HEK293 (cell line): ENCODE data around the gene OPCML.

Experiments used
- GFI1B ChIP-seq: fragments of 450-650 bp; formaldehyde crosslinking; IDR thresholded peaks from 2 replicates; pipeline ENCODE4 v1.5.1; 2016; ENCODE audit warnings: missing biosample characterization, missing genetic modification characterization
- SP2 ChIP-seq: fragments of 450-650 bp; formaldehyde crosslinking; IDR thresholded peaks from 2 replicates; pipeline ENCODE4 v1.5.1; 2016; ENCODE audit warnings: missing biosample characterization, missing genetic modification characterization
- YY1 ChIP-seq: fragments of 450-650 bp; formaldehyde crosslinking; IDR thresholded peaks from 2 replicates; pipeline ENCODE4 v1.5.1; 2018; ENCODE audit warnings: missing biosample characterization, missing genetic modification characterization
- ZNF121 ChIP-seq: fragments of 450-650 bp; formaldehyde crosslinking; IDR thresholded peaks from 2 replicates; pipeline ENCODE4 v1.5.1; 2016; ENCODE audit warnings: missing biosample characterization, missing genetic modification characterization
- ZNF155 ChIP-seq: fragments of 450-650 bp; formaldehyde crosslinking; IDR thresholded peaks from 2 replicates; pipeline ENCODE4 v1.5.1; 2016; ENCODE audit warnings: missing biosample characterization, missing genetic modification characterization
- ZNF169 ChIP-seq: fragments of 450-650 bp; formaldehyde crosslinking; IDR thresholded peaks from 2 replicates; pipeline ENCODE4 v1.5.1; 2016; ENCODE audit warnings: missing biosample characterization, missing genetic modification characterization
- ZNF239 ChIP-seq: fragments of 450-650 bp; formaldehyde crosslinking; IDR thresholded peaks from 2 replicates; pipeline ENCODE4 v1.5.1; 2016; ENCODE audit warnings: missing biosample characterization, missing genetic modification characterization
- ZNF391 ChIP-seq: fragments of 450-650 bp; formaldehyde crosslinking; IDR thresholded peaks from 2 replicates; pipeline ENCODE4 v1.5.1; 2016; ENCODE audit warnings: low read depth, missing biosample characterization, missing genetic modification characterization, borderline replicate concordance
- ZNF423 ChIP-seq: fragments of 450-650 bp; formaldehyde crosslinking; IDR thresholded peaks from 2 replicates; pipeline ENCODE4 v1.5.1; 2016; ENCODE audit warnings: missing biosample characterization, missing genetic modification characterization
- TF ChIP-seq, protein P1 (sequence below): fragments of 450-650 bp; formaldehyde crosslinking; conservative IDR thresholded peaks from 2 replicates; pipeline ENCODE4 v1.5.1; 2016; ENCODE audit warnings: low read depth, missing biosample characterization, missing genetic modification characterization
- TF ChIP-seq, protein P2 (sequence below): fragments of 450-650 bp; formaldehyde crosslinking; IDR thresholded peaks from 2 replicates; pipeline ENCODE4 v1.5.1; 2016; ENCODE audit warnings: missing biosample characterization, missing genetic modification characterization
- TF ChIP-seq, protein P3 (sequence below): fragments of 450-650 bp; formaldehyde crosslinking; IDR thresholded peaks from 2 replicates; pipeline ENCODE4 v1.5.1; 2016; ENCODE audit warnings: missing biosample characterization, missing genetic modification characterization, low read depth
- TF ChIP-seq, protein P4 (sequence below): fragments of 450-650 bp; formaldehyde crosslinking; IDR thresholded peaks from 2 replicates; pipeline ENCODE4 v1.5.1; 2016; ENCODE audit warnings: missing biosample characterization, missing genetic modification characterization, low read depth
- TF ChIP-seq, protein P5 (sequence below): fragments of 450-650 bp; formaldehyde crosslinking; IDR thresholded peaks from 2 replicates; pipeline ENCODE4 v1.5.1; 2016; ENCODE audit warnings: missing biosample characterization, missing genetic modification characterization, borderline replicate concordance

DNA sequence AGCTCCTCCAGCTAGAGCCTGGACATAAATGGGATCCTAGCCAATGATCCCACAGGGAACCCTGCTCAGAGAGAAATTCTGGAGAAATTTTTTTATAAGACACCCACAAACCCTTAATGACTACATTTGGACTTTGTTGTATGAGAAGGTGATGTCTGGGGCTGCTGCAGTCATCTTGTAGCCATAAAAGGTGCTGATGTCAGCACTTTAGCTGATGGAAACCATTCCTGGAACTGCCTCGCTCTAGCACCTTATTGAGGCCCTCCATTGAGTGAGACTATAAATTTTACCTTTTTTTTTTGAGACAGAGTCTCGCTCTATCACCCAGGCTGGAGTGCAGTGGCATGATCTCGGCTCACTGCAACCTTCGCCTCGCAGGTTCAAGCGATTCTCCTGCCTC lies 610.7 kb downstream of the OPCML start:
- TF ChIP-seq, protein P1, sequence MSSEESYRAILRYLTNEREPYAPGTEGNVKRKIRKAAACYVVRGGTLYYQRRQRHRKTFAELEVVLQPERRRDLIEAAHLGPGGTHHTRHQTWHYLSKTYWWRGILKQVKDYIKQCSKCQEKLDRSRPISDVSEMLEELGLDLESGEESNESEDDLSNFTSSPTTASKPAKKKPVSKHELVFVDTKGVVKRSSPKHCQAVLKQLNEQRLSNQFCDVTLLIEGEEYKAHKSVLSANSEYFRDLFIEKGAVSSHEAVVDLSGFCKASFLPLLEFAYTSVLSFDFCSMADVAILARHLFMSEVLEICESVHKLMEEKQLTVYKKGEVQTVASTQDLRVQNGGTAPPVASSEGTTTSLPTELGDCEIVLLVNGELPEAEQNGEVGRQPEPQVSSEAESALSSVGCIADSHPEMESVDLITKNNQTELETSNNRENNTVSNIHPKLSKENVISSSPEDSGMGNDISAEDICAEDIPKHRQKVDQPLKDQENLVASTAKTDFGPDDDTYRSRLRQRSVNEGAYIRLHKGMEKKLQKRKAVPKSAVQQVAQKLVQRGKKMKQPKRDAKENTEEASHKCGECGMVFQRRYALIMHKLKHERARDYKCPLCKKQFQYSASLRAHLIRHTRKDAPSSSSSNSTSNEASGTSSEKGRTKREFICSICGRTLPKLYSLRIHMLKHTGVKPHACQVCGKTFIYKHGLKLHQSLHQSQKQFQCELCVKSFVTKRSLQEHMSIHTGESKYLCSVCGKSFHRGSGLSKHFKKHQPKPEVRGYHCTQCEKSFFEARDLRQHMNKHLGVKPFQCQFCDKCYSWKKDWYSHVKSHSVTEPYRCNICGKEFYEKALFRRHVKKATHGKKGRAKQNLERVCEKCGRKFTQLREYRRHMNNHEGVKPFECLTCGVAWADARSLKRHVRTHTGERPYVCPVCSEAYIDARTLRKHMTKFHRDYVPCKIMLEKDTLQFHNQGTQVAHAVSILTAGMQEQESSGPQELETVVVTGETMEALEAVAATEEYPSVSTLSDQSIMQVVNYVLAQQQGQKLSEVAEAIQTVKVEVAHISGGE (tag by site-specific recombination), result no peak
- no peak for TF ChIP-seq ZNF155
- TF ChIP-seq GFI1B (tag by site-specific recombination), result no peak
- no peak for TF ChIP-seq ZNF169
- TF ChIP-seq, protein P2, sequence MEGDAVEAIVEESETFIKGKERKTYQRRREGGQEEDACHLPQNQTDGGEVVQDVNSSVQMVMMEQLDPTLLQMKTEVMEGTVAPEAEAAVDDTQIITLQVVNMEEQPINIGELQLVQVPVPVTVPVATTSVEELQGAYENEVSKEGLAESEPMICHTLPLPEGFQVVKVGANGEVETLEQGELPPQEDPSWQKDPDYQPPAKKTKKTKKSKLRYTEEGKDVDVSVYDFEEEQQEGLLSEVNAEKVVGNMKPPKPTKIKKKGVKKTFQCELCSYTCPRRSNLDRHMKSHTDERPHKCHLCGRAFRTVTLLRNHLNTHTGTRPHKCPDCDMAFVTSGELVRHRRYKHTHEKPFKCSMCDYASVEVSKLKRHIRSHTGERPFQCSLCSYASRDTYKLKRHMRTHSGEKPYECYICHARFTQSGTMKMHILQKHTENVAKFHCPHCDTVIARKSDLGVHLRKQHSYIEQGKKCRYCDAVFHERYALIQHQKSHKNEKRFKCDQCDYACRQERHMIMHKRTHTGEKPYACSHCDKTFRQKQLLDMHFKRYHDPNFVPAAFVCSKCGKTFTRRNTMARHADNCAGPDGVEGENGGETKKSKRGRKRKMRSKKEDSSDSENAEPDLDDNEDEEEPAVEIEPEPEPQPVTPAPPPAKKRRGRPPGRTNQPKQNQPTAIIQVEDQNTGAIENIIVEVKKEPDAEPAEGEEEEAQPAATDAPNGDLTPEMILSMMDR (tag by site-specific recombination), result no peak
- no peak for TF ChIP-seq ZNF423 (tag by site-specific recombination)
- TF ChIP-seq, protein P3, sequence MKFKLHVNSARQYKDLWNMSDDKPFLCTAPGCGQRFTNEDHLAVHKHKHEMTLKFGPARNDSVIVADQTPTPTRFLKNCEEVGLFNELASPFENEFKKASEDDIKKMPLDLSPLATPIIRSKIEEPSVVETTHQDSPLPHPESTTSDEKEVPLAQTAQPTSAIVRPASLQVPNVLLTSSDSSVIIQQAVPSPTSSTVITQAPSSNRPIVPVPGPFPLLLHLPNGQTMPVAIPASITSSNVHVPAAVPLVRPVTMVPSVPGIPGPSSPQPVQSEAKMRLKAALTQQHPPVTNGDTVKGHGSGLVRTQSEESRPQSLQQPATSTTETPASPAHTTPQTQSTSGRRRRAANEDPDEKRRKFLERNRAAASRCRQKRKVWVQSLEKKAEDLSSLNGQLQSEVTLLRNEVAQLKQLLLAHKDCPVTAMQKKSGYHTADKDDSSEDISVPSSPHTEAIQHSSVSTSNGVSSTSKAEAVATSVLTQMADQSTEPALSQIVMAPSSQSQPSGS (tag by site-specific recombination), result no peak
- TF ChIP-seq, protein P4, sequence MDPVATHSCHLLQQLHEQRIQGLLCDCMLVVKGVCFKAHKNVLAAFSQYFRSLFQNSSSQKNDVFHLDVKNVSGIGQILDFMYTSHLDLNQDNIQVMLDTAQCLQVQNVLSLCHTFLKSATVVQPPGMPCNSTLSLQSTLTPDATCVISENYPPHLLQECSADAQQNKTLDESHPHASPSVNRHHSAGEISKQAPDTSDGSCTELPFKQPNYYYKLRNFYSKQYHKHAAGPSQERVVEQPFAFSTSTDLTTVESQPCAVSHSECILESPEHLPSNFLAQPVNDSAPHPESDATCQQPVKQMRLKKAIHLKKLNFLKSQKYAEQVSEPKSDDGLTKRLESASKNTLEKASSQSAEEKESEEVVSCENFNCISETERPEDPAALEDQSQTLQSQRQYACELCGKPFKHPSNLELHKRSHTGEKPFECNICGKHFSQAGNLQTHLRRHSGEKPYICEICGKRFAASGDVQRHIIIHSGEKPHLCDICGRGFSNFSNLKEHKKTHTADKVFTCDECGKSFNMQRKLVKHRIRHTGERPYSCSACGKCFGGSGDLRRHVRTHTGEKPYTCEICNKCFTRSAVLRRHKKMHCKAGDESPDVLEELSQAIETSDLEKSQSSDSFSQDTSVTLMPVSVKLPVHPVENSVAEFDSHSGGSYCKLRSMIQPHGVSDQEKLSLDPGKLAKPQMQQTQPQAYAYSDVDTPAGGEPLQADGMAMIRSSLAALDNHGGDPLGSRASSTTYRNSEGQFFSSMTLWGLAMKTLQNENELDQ (tag by site-specific recombination), result no peak
- no peak for TF ChIP-seq YY1 (tag by site-specific recombination)
- TF ChIP-seq ZNF391 (tag by site-specific recombination), result no peak
- TF ChIP-seq SP2, result no peak
- TF ChIP-seq ZNF121 (tag by site-specific recombination), result no peak
- no peak for TF ChIP-seq ZNF239 (tag by site-specific recombination)
- TF ChIP-seq, protein P5, sequence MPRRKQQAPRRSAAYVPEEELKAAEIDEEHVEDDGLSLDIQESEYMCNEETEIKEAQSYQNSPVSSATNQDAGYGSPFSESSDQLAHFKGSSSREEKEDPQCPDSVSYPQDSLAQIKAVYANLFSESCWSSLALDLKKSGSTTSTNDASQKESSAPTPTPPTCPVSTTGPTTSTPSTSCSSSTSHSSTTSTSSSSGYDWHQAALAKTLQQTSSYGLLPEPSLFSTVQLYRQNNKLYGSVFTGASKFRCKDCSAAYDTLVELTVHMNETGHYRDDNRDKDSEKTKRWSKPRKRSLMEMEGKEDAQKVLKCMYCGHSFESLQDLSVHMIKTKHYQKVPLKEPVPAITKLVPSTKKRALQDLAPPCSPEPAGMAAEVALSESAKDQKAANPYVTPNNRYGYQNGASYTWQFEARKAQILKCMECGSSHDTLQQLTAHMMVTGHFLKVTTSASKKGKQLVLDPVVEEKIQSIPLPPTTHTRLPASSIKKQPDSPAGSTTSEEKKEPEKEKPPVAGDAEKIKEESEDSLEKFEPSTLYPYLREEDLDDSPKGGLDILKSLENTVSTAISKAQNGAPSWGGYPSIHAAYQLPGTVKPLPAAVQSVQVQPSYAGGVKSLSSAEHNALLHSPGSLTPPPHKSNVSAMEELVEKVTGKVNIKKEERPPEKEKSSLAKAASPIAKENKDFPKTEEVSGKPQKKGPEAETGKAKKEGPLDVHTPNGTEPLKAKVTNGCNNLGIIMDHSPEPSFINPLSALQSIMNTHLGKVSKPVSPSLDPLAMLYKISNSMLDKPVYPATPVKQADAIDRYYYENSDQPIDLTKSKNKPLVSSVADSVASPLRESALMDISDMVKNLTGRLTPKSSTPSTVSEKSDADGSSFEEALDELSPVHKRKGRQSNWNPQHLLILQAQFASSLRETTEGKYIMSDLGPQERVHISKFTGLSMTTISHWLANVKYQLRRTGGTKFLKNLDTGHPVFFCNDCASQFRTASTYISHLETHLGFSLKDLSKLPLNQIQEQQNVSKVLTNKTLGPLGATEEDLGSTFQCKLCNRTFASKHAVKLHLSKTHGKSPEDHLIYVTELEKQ (tag by site-specific recombination), result no peak
